ENCODE results near the gene PGS1.

DNA sequence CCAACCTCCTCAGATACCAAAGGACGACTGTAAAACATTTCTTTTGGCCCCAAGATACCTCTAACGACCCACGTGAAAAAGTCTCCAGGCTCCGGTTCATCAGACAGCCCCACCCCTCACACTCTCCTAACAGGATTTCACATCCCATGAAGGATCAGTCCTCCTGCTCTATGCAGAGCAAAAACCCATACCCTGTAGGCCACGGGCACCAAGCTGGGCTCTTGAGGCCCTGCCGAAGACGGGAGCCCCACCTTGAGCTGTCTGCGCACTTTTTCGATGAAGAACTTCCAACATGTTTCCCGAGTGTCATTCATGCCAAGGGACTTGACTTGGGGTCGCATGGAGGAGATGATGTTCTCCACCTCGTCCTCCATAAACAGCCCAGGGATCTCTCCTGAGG, 89.9 kb downstream of the PGS1 start:
- TF ChIP-seq CTCF (IDR thresholded peaks at IDR 0.05) (no peak), EP300 (IDR thresholded peaks at IDR 0.05) (no peak)
